Renal pelvis (tissue), 4 donors: ENCODE results near the gene TFPT. TPM values are rescaled to one million over a fixed set of nuclear protein-coding genes. Genes with fewer than 3 reads are reported as not detected.

Experiments
- DNase-seq: peaks from one replicate; pipeline ENCODE4 v3.0.0-alpha.2; 2013
- polyA plus RNA-seq, 3 donors: library from polyadenylated mRNA; unstranded; fragments of 120-200 nt; gene quantifications; one replicate each; pipeline ENCODE4 v1.2.1, GENCODE V29; 2013; ENCODE audit not compliant: insufficient read length in 3 of 3

The TFPT gene
- polyA plus RNA-seq, 3 donors: 18.2 to 22.2 (median 21.9) TPM

- no peak for DNase-seq
These were observed 20.2 kb downstream of the TFPT start for GRCh38 chr19:54095136-54095858.

GRCh38 chr19:54094426-54095000, 20.9 kb downstream of the TFPT start:
- DNase-seq: no peak

- no peak for DNase-seq
These were observed 31.0 kb downstream of the TFPT start for GRCh38 chr19:54084410-54084809.

GRCh38 chr19:54081032-54081431, 34.4 kb downstream of the TFPT start, which contains the start of gene TARM1:
Gene TARM1 (minus strand): TSS chr19:54081365. CDS start chr19:54081340, 25 bp downstream.
- DNase-seq: no peak

- no peak for DNase-seq
These were observed 38.1 kb downstream of the TFPT start for GRCh38 chr19:54077334-54077733.

GRCh38 chr19:54074851-54075250, 40.6 kb downstream of the TFPT start:
- no peak for DNase-seq

GRCh38 chr19:54073829-54074228, 41.6 kb downstream of the TFPT start:
- DNase-seq: no peak

GRCh38 chr19:54069470-54069869, 46.0 kb downstream of the TFPT start:
- no peak for DNase-seq

GRCh38 chr19:54063350-54064116, 51.9 kb downstream of the TFPT start, which contains the start of gene VSTM1:
Gene VSTM1 (minus strand): TSS chr19:54063897. CDS start chr19:54063777, 120 bp downstream.
- DNase-seq: no peak

- no peak for DNase-seq
These were observed 52.8 kb downstream of the TFPT start for GRCh38 chr19:54062643-54063042.

Other genes starting within 250 kb of the TFPT start
- 10 to 100 TPM; 62.7 to 79.8 (median 79.1) TPM for gene MYADM, start 247.8 kb downstream of the TFPT start, polyA plus RNA-seq
- gene PRKCG, start 233.5 kb downstream of the TFPT start, polyA plus RNA-seq: under 1 TPM; 0.40 to 0.75 (median 0.67) TPM
- under 1 TPM; 0.36 to 0.70 (median 0.50) TPM for gene CACNG7, start 206.4 kb downstream of the TFPT start, polyA plus RNA-seq
- gene CACNG8, start 152.7 kb downstream of the TFPT start, polyA plus RNA-seq: under 1 TPM; 0.19 to 0.49 (median 0.35) TPM
- gene CACNG6, start 124.0 kb downstream of the TFPT start, polyA plus RNA-seq: under 1 TPM; 0.65 to 0.88 (median 0.73) TPM
- under 1 TPM in 1 of 3 donors, not detected in 2; 0.38 TPM for gene VSTM1, start 51.8 kb downstream of the TFPT start, polyA plus RNA-seq
- gene TARM1, start 34.3 kb downstream of the TFPT start, polyA plus RNA-seq: under 1 TPM; 0.16 to 0.30 (median 0.21) TPM
- under 1 TPM; 0.27 to 0.40 (median 0.30) TPM for gene OSCAR, start 14.9 kb downstream of the TFPT start, polyA plus RNA-seq
- 100 to 1,000 TPM; 126 to 157 (median 156) TPM for gene NDUFA3, start 12.8 kb downstream of the TFPT start, polyA plus RNA-seq
- gene PRPF31, start 97 bp upstream of the TFPT start, polyA plus RNA-seq: 10 to 100 TPM; 72.8 to 83.6 (median 74.5) TPM
- 10 to 100 TPM; 60.6 to 69.8 (median 69.0) TPM for gene CNOT3, start 22.1 kb upstream of the TFPT start, polyA plus RNA-seq
- 10 to 100 TPM in 1 of 3 donors, 1 to 10 TPM in 2; 8.2 to 10.4 (median 8.5) TPM for gene LENG1, start 44.1 kb upstream of the TFPT start, polyA plus RNA-seq
- gene TMC4, start 57.5 kb upstream of the TFPT start, polyA plus RNA-seq: 10 to 100 TPM; 33.3 to 38.4 (median 35.7) TPM
- 10 to 100 TPM; 74.1 to 97.8 (median 84.2) TPM for gene MBOAT7, start 73.9 kb upstream of the TFPT start, polyA plus RNA-seq
- gene TSEN34, start 75.7 kb upstream of the TFPT start, polyA plus RNA-seq: 10 to 100 TPM; 48.5 to 70.9 (median 67.9) TPM
- gene RPS9, start 85.2 kb upstream of the TFPT start, polyA plus RNA-seq: 1,000 to 10,000 TPM; 1,622 to 1,775 (median 1,767) TPM
- 1 to 10 TPM; 1.6 to 2.4 (median 1.6) TPM for gene LILRB3, start 107.3 kb upstream of the TFPT start, polyA plus RNA-seq
- under 1 TPM; 0.34 to 0.70 (median 0.53) TPM for gene LILRA6, start 127.1 kb upstream of the TFPT start, polyA plus RNA-seq
- 1 to 10 TPM; 1.7 to 2.2 (median 2.1) TPM for gene LILRB5, start 141.6 kb upstream of the TFPT start, polyA plus RNA-seq
- 1 to 10 TPM in 2 of 3 donors, under 1 TPM in 1; 0.95 to 1.2 (median 1.0) TPM for gene LILRB2, start 165.5 kb upstream of the TFPT start, polyA plus RNA-seq
- under 1 TPM; 0.33 to 0.38 (median 0.37) TPM for gene LILRA5, start 197.5 kb upstream of the TFPT start, polyA plus RNA-seq
- gene LILRA4, start 223.5 kb upstream of the TFPT start, polyA plus RNA-seq: under 1 TPM in 1 of 3 donors, not detected in 2; 0.07 TPM
- 1 to 10 TPM; 3.6 to 7.3 (median 4.3) TPM for gene LAIR1, start 249.3 kb upstream of the TFPT start, polyA plus RNA-seq